Measurements from ENCODE around the gene ULK3.

The ULK3 gene

GRCh38 chr15:74869372-74869725 is 26.4 kb upstream of the ULK3 start:
- Histone ChIP-seq H3K27ac (peak overlapping the region; percentile 95), H3K4me2 (peak overlapping the region; percentile 94), H3K9me3 (peaks cover 7% of the 10 kb centered on the region; the same call in 1 of the 2 replicates), H3K9ac (peak overlapping the region; percentile 73; the same call in 1 of the 2 replicates), H3K4me1 (peaks cover 88% of the 10 kb centered on the region), H4K20me1 (peaks cover 81% of the 10 kb centered on the region), H3K36me3 (peaks cover 32% of the 10 kb centered on the region), H3K4me3 (no peak overlapping the region), H3K27me3 (no peaks in the 10 kb centered on the region)
- no peak for TF ChIP-seq Cebpa-rat (IDR thresholded peaks at IDR 0.05)

- H3K4me1 ChIP-seq, result peaks cover 90% of the 10 kb centered on the region
- no peak overlapping the region for H3K4me3 ChIP-seq
- peak overlapping the region; percentile 94 for H3K4me2 ChIP-seq
- H4K20me1 ChIP-seq, result peaks cover 94% of the 10 kb centered on the region
- peak overlapping the region; percentile 95 for H3K27ac ChIP-seq
- TF ChIP-seq Cebpa-rat (IDR thresholded peaks at IDR 0.05), result no peak
- H3K9me3 ChIP-seq, result peaks cover 7% of the 10 kb centered on the region; the same call in 1 of the 2 replicates
- no peaks in the 10 kb centered on the region for H3K27me3 ChIP-seq
- H3K9ac ChIP-seq, result no peak overlapping the region
- H3K36me3 ChIP-seq, result peaks cover 36% of the 10 kb centered on the region
Observed at GRCh38 chr15:74868059-74868458, 25.1 kb upstream of the ULK3 start.

- H3K4me2 ChIP-seq, result peak overlapping the region; percentile 94
- H3K36me3 ChIP-seq, result peaks cover 36% of the 10 kb centered on the region
- peaks cover 89% of the 10 kb centered on the region for H3K4me1 ChIP-seq
- no peak overlapping the region for H3K9ac ChIP-seq
- H3K9me3 ChIP-seq, result peaks cover 7% of the 10 kb centered on the region; the same call in 1 of the 2 replicates
- H3K27me3 ChIP-seq, result no peaks in the 10 kb centered on the region
- H3K27ac ChIP-seq, result peak overlapping the region; percentile 95
- peaks cover 97% of the 10 kb centered on the region for H4K20me1 ChIP-seq
- H3K4me3 ChIP-seq, result no peak overlapping the region
- TF ChIP-seq Cebpa-rat (IDR thresholded peaks at IDR 0.05), result no peak
Observed at GRCh38 chr15:74867466-74868038, 24.6 kb upstream of the ULK3 start.

- Histone ChIP-seq H3K9me3 (peaks cover 7% of the 10 kb centered on the region; the same call in 1 of the 2 replicates), H3K4me1 (peaks cover 75% of the 10 kb centered on the region), H3K27me3 (no peaks in the 10 kb centered on the region), H3K36me3 (peaks cover 36% of the 10 kb centered on the region), H3K4me2 (peak overlapping the region; percentile 53), H3K9ac (no peak overlapping the region), H4K20me1 (peaks cover 95% of the 10 kb centered on the region), H3K27ac (peak overlapping the region; percentile 36; the same call in 1 of the 2 replicates), H3K4me3 (no peak overlapping the region)
- TF ChIP-seq Cebpa-rat (IDR thresholded peaks at IDR 0.05), result no peak
Observed at GRCh38 chr15:74866090-74866489, 23.1 kb upstream of the ULK3 start.

- TF ChIP-seq Cebpa-rat (IDR thresholded peaks at IDR 0.05), result no peak
- H3K4me3 ChIP-seq, result no peak overlapping the region
Observed at GRCh38 chr15:74865316-74865715, 22.4 kb upstream of the ULK3 start.

GRCh38 chr15:74864296-74864695 is 21.3 kb upstream of the ULK3 start:
- Histone ChIP-seq H3K9ac (no peak overlapping the region), H3K27me3 (no peaks in the 10 kb centered on the region), H3K4me1 (peaks cover 68% of the 10 kb centered on the region), H3K4me2 (no peak overlapping the region), H4K20me1 (peaks cover 95% of the 10 kb centered on the region), H3K4me3 (no peak overlapping the region), H3K27ac (no peak overlapping the region), H3K36me3 (peaks cover 36% of the 10 kb centered on the region), H3K9me3 (peaks cover 7% of the 10 kb centered on the region; the same call in 1 of the 2 replicates)
- TF ChIP-seq Cebpa-rat (IDR thresholded peaks at IDR 0.05), result no peak

More at GRCh38 chr15:74865316-74865715, 22.4 kb upstream of the ULK3 start:
- Histone ChIP-seq H3K9me3 (peaks cover 7% of the 10 kb centered on the region; the same call in 1 of the 2 replicates), H4K20me1 (peaks cover 95% of the 10 kb centered on the region), H3K9ac (no peak overlapping the region), H3K27me3 (no peaks in the 10 kb centered on the region), H3K4me2 (peak overlapping the region; percentile 53; the same call in 1 of the 2 replicates), H3K4me1 (peaks cover 68% of the 10 kb centered on the region), H3K36me3 (peaks cover 36% of the 10 kb centered on the region), H3K27ac (no peak overlapping the region)

- peaks cover 68% of the 10 kb centered on the region for H3K4me1 ChIP-seq
- no peak for TF ChIP-seq Cebpa-rat (IDR thresholded peaks at IDR 0.05)
- H3K27me3 ChIP-seq, result no peaks in the 10 kb centered on the region
- H3K9me3 ChIP-seq, result peaks cover 7% of the 10 kb centered on the region; the same call in 1 of the 2 replicates
- no peak overlapping the region for H3K9ac ChIP-seq
- no peak overlapping the region for H3K27ac ChIP-seq
- H3K4me2 ChIP-seq, result 0 out of 2 replicates have a peak overlapping the region, but pooled peaks have one; percentile 1
- peaks cover 95% of the 10 kb centered on the region for H4K20me1 ChIP-seq
- H3K4me3 ChIP-seq, result no peak overlapping the region
- H3K36me3 ChIP-seq, result peaks cover 30% of the 10 kb centered on the region
Observed at GRCh38 chr15:74863239-74864056, 20.5 kb upstream of the ULK3 start.

GRCh38 chr15:74858369-74858740 is 15.4 kb upstream of the ULK3 start:
- H3K4me2 ChIP-seq, result peak overlapping the region; percentile 91
- H3K36me3 ChIP-seq, result peaks cover 5% of the 10 kb centered on the region
- peak overlapping the region; percentile 28; the same call in 1 of the 2 replicates for H3K9ac ChIP-seq
- peak overlapping the region; percentile 68 for H3K27ac ChIP-seq
- no peak for TF ChIP-seq Cebpa-rat (IDR thresholded peaks at IDR 0.05)
- peaks cover 98% of the 10 kb centered on the region for H4K20me1 ChIP-seq
- H3K9me3 ChIP-seq, result no peaks in the 10 kb centered on the region
- H3K4me3 ChIP-seq, result no peak overlapping the region
- peaks cover 72% of the 10 kb centered on the region for H3K4me1 ChIP-seq
- no peaks in the 10 kb centered on the region for H3K27me3 ChIP-seq

GRCh38 chr15:74857671-74858368 is 14.9 kb upstream of the ULK3 start:
- no peak for TF ChIP-seq Cebpa-rat (IDR thresholded peaks at IDR 0.05)
- peaks cover 98% of the 10 kb centered on the region for H4K20me1 ChIP-seq
- peaks cover 76% of the 10 kb centered on the region for H3K4me1 ChIP-seq
- no peaks in the 10 kb centered on the region for H3K9me3 ChIP-seq
- H3K9ac ChIP-seq, result peak overlapping the region; percentile 28; the same call in 1 of the 2 replicates
- H3K4me3 ChIP-seq, result no peak overlapping the region
- peak overlapping the region; percentile 68 for H3K27ac ChIP-seq
- peaks cover 10% of the 10 kb centered on the region for H3K36me3 ChIP-seq
- H3K4me2 ChIP-seq, result peak overlapping the region; percentile 91
- H3K27me3 ChIP-seq, result no peaks in the 10 kb centered on the region
